Measurements from ENCODE around the gene PDZD8.

Gene PDZD8

GRCh38 chr10:117375360-117376178 is at the start of gene PDZD8:
Gene PDZD8 (minus strand): TSS chr10:117375440. CDS start chr10:117375227, 213 bp downstream.
- peak; percentile 4 for DNase-seq

GRCh38 chr10:117424171-117424570 is 48.9 kb upstream of the PDZD8 start:
- DNase-seq: no peak

- DNase-seq: no peak
These were observed 46.7 kb upstream of the PDZD8 start for GRCh38 chr10:117421985-117422384.

DNA sequence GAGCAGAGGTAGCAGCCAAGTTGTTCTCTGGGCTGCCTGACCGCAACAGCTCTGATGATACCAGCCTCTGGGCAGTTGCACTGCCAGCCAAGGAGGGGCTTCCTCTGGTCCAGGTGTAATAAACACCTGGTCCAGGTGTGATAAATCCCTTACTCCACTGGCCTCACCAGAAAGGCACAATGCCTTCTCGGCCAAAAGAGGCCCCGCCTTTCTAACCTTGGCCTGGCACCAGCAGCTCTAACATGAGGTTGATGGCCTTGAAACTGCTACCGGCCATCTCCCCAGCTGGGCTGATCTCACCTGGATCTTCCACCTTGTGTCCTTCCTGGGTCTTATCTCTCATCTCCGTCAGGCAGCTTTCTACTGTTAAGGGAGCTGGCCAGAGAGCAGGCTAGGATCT is 45.5 kb upstream of the PDZD8 start:
- DNase-seq: no peak

DNA sequence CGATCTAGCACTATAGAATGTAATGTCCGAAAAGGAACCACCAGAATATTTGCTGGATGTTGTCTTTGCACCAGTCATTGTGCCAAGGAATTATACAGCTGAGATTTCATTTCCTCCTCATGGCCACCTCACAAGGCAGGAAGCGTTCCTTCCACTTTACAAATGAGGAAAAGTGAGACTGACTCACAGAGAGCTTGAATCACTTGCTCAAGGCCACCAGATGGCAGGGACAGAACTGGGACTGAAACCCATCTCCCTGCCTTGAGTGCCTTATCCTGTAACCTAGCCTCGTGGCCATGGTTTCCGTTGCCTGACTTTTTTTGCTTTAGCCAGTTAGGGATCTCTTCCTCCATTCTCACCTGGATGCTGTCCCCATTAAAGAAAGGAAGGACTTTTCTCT is 44.7 kb upstream of the PDZD8 start:
- no peak for DNase-seq

DNA sequence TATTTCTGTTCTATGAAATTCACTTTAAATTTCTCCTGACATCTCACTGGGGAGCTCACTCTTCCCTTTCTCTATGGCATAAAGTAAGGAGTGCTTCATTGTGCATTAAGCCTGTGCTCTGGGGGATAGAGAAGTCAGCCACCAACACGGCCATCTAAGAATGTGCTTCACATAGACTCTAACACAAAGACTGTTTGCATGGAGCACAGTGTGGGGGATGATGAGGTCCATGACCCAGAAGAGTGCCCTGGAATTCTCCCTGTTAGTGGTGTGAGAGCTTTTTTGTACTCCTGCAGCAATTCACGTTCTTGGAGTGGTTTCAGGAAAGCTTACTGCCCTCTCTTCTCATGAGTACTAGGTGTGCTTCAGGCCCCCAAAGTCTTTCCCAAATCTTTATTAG is 43.9 kb upstream of the PDZD8 start:
- no peak for DNase-seq

GRCh38 chr10:117418121-117418520 is 42.9 kb upstream of the PDZD8 start:
- DNase-seq: no peak

GRCh38 chr10:117417196-117417595 is 42.0 kb upstream of the PDZD8 start:
- no peak for DNase-seq

- DNase-seq: no peak
These were observed 38.8 kb upstream of the PDZD8 start for GRCh38 chr10:117413928-117414618.

GRCh38 chr10:117412469-117413010 is 37.3 kb upstream of the PDZD8 start:
- DNase-seq: no peak

GRCh38 chr10:117411479-117412399 is 36.5 kb upstream of the PDZD8 start:
- DNase-seq: no peak

DNA sequence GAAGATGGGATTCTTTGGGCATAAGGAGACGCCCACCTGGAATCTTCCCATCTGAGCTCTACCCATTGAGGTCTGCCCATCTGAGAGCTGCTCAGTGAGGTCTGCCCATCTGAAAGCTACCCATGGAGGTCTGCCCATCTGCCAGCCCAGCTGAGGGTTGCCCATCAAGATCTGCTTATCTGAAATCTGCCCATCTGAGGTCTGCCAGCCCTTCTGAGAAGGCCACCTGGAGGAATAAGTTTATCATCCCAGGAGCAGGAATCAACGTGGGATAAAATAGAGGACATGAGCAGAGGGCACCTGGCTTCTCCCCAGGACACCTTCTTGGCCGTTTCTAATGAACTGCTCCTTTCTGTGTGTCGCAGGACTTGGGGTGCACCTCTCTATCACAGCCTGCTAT is 35.3 kb upstream of the PDZD8 start:
- no peak for DNase-seq

- DNase-seq: no peak
These were observed 34.5 kb upstream of the PDZD8 start for GRCh38 chr10:117409549-117410305.

DNA sequence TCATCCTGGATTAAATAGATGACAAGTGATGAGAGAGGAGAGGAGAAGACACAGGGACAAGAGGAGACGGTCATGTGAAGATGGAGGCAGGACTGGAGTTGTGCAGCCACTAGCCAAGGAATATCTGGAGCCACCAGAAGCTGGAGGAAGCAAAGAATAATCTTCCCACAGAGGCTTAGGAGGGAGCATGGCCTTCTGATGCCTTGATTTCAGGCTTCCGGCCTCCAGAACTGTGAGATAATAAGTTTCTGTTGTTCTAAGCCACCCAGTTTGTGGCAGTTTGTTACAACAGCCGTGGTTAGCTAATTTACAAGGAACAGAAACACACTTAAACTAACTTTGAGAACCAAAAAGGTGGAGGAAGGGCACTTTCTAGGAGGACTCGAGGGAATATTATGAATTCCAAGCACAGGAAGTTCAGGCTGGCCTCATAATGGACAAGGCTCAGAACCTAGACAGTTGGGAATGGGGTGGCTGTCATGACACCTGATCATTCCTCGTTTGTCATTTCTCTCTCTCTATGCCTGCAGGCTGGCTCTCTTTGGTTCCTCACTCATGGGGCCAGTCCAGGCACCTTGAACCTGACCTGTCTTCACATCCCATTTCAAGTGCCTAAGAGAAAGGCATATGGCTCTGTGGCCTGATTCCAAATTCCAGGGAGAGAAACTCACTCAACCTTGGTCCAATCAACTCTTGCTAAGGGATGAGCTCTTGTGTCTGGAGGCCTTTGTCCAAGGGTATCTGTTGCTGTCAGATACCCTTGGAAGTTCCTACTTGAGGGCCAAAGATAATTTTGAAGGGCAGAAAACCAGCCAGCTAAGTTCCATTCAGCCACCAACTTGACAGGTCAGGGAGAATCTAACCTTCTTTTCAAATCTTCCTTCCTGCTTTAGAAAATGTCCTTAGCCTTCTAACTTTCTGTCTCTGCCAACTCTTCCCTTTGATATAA is 33.5 kb upstream of the PDZD8 start:
- DNase-seq: no peak

DNA sequence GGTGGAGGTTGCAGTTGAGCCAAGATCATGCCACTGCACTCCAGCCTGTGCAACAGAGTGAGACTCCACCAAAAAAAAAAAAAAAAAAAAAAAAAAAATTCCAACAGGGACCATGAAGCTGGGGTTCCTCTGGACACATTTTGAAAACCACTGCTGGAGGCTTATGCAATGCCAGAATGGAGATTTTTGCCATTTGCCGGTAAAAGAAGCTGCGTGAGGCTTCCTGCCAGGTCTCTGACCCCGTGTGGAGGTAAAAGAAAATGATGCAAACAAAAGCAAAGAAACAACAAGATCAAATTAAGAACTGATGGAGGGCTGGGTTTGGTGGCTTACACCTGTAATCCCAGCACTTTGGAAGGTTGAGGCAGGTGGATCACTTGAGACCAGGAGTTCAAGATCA is 30.5 kb upstream of the PDZD8 start:
- DNase-seq: no peak

DNA sequence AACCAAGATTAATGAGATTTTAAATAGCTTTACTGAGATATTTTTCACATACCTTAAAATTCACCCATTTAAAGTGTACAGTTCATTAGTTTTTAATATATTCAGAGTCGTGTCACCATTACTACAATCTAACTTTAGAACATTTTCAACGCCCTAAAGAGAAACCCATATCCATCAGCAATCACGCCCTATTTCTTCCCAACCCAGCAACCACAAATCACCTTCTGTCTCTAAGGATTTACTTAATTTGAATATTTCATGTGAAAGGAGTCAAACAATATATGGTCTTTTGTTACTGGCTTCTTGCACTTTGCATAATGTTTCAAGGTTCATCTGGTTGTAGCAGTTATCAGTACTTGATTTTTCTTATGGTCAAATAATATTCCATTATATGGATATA is 25.1 kb upstream of the PDZD8 start:
- no peak for DNase-seq

GRCh38 chr10:117399341-117400196 is 24.3 kb upstream of the PDZD8 start:
- no peak for DNase-seq

GRCh38 chr10:117398029-117398428 is 22.8 kb upstream of the PDZD8 start:
- DNase-seq: no peak

GRCh38 chr10:117391436-117392205 is 16.4 kb upstream of the PDZD8 start:
- no peak for DNase-seq

Data from DMS79 (cell line).